HG02885 (cell line): ENCODE data around the gene ZNF662.

Source experiments
- ATAC-seq: cut with Tn5 transposase; IDR thresholded peaks from one replicate; pipeline ENCODE4 v1.9.1; 2021; ENCODE audit warnings: mild to moderate bottlenecking; ENCODE audit not compliant: unreplicated experiment, poor library complexity

ZNF662 gene

GRCh38 chr3:42935472-42935871 is 29.5 kb downstream of the ZNF662 start:
- ATAC-seq = no peak

- no peak for ATAC-seq
Observed at GRCh38 chr3:42936157-42936981, 30.4 kb downstream of the ZNF662 start.

GRCh38 chr3:42937334-42937733 is 31.4 kb downstream of the ZNF662 start:
- ATAC-seq = no peak

- no peak for ATAC-seq
Observed at GRCh38 chr3:42942693-42943092, 36.8 kb downstream of the ZNF662 start.

GRCh38 chr3:42946050-42946449 is 40.1 kb downstream of the ZNF662 start:
- ATAC-seq = peak; percentile 48

- no peak for ATAC-seq
Observed at GRCh38 chr3:42957573-42957972, 51.6 kb downstream of the ZNF662 start.

GRCh38 chr3:42960282-42960681 is 54.3 kb downstream of the ZNF662 start:
- ATAC-seq = no peak

GRCh38 chr3:42960786-42961185 is 54.8 kb downstream of the ZNF662 start:
- no peak for ATAC-seq

GRCh38 chr3:42961633-42962032 is 55.7 kb downstream of the ZNF662 start:
- ATAC-seq = no peak

GRCh38 chr3:42963269-42963668 is 57.3 kb downstream of the ZNF662 start:
- no peak for ATAC-seq

- ATAC-seq = no peak
Observed at GRCh38 chr3:42964266-42964665, 58.3 kb downstream of the ZNF662 start.
